SKM-1 (cell line): Measurements from ENCODE around the gene CNOT10.

ENCODE experiments used
- DNase-seq: peaks from one replicate; lab custom pipeline; 2025; ENCODE audit not compliant: unreplicated experiment; lab: John Stamatoyannopoulos, UW

The CNOT10 gene

GRCh38 chr3:32817558-32818228 is 132.7 kb downstream of the CNOT10 start, which contains the start of gene TRIM71:
TSS of gene TRIM71 (plus strand) at chr3:32817997. CDS start at chr3:32818081, 84 bp downstream.
- no peak for DNase-seq

- no peak for DNase-seq
Observed at GRCh38 chr3:32818229-32818969, 133.4 kb downstream of the CNOT10 start.

GRCh38 chr3:32818970-32819511 is 134.1 kb downstream of the CNOT10 start:
- DNase-seq, result no peak

- no peak for DNase-seq
Observed at GRCh38 chr3:32819551-32820348, 134.8 kb downstream of the CNOT10 start.

- no peak for DNase-seq
Observed at GRCh38 chr3:32820430-32820829, 135.4 kb downstream of the CNOT10 start.

- no peak for DNase-seq
Observed at GRCh38 chr3:32820971-32821685, 136.1 kb downstream of the CNOT10 start.

- DNase-seq, result no peak
Observed at GRCh38 chr3:32821686-32822296, 136.8 kb downstream of the CNOT10 start.

GRCh38 chr3:32822609-32823498 is 137.9 kb downstream of the CNOT10 start:
- DNase-seq, result no peak
